Erythroblast (primary cell): ENCODE data around the gene ZNF276.

ENCODE experiments used
- GATA1 ChIP-seq: IDR thresholded peaks from 2 replicates; pipeline ENCODE4 v1.6.1; 2011; ENCODE audit warnings: low read depth, mild to moderate bottlenecking, control low read depth, low read length, moderate library complexity
- POLR2A ChIP-seq: IDR thresholded peaks from 2 replicates; pipeline ENCODE4 v1.6.1; 2011; ENCODE audit warnings: mild to moderate bottlenecking, low read length

GRCh38 chr16:89678258-89678657 is 43.1 kb upstream of the ZNF276 start:
- TF ChIP-seq POLR2A (no peak), GATA1 (no peak)
